ENCODE data around the gene CDH18. TPM values are rescaled to one million over a fixed set of nuclear protein-coding genes. Genes with fewer than 3 reads are reported as not detected.
"Not testable (repeated sequence)": the region's sequence is repeated elsewhere in the genome, so short reads cannot be mapped to it uniquely, and the experiment has no call there.

The CDH18 gene
- total RNA-seq, 1 experiment from 2014 or later = 0.14 TPM

DNA sequence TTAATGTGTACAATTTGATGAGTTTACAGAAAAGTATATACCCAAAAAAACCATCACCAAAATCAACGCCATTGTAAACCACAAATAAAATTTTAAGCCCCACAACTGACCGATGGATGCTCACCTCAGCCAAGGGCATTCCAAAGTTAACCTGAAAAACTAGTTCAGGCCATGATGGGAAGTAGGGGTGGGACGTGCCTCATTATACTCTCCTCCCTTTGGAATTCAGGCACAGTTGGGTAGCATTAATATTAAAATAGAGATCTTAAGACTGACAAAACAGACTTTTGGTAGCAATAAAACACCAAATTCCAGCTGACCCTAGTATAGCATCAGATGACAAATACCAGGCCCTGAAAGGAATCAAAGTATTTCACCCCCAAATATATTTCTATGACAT, 129.0 kb downstream of the CDH18 start:
- Histone ChIP-seq H3K27ac (no peak overlapping the region), H3K27me3 (no peaks in the 10 kb centered on the region), H3K4me1 (peaks cover 15% of the 10 kb centered on the region; the same call in 1 of the 2 replicates), H3K9me3 (replicated peaks) (no peaks in the 10 kb centered on the region), H3K36me3 (no peaks in the 10 kb centered on the region), H3K4me3 (no peak overlapping the region)
- no peak for DNase-seq

DNA sequence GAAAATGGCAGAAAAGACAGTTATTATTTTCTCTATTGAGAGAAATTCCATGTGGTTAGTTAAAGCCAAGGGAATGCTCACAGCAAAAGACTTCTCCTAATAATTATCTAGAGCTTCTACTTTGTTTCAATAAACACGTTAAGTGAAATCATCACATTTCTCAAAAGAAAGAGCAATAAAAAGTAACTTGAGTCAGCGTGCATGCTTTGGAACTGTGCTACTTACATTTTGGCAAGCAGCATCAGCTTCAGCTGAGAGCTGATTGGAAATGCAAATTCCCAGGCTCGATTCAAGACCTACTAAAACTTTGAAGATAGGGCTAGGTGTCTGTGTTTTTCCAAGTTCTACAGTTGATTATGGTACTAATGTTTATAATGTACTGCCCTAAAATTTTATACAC, 132.1 kb downstream of the CDH18 start:
- no peak overlapping the region for H3K4me3 ChIP-seq
- no peaks in the 10 kb centered on the region for H3K9me3 ChIP-seq (replicated peaks)
- H3K36me3 ChIP-seq = no peaks in the 10 kb centered on the region
- no peaks in the 10 kb centered on the region for H3K27me3 ChIP-seq
- H3K4me1 ChIP-seq = peaks cover 21% of the 10 kb centered on the region; the same call in 1 of the 2 replicates
- H3K27ac ChIP-seq = peak overlapping the region; percentile 58
- peak in 1 of 2 experiments; percentile 1 for DNase-seq

DNA sequence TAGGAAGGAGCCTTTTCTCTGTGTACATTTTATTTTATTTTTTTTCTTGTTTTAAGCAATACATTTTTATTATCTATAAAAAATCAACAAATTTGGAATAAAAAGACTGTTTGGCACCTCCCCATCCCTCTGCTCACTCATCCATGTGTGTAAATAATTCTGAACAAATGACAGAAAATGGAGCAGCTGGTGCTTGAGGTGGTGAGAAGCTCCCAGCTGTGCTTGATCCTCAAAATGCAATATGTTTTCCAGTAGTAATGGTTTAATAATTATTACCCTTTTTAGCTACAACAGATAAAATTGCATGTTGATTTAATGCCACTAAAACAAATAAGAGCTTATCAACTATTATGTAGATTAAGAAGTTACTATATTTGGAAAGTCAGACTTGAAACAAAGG, 132.5 kb downstream of the CDH18 start:
- no peaks in the 10 kb centered on the region for H3K36me3 ChIP-seq
- no peaks in the 10 kb centered on the region for H3K27me3 ChIP-seq
- peaks cover 21% of the 10 kb centered on the region; the same call in 1 of the 2 replicates for H3K4me1 ChIP-seq
- peak in 1 of 2 experiments; percentile 8 for DNase-seq
- no peak overlapping the region for H3K4me3 ChIP-seq
- H3K27ac ChIP-seq = peak overlapping the region; percentile 58
- no peaks in the 10 kb centered on the region for H3K9me3 ChIP-seq (replicated peaks)

DNA sequence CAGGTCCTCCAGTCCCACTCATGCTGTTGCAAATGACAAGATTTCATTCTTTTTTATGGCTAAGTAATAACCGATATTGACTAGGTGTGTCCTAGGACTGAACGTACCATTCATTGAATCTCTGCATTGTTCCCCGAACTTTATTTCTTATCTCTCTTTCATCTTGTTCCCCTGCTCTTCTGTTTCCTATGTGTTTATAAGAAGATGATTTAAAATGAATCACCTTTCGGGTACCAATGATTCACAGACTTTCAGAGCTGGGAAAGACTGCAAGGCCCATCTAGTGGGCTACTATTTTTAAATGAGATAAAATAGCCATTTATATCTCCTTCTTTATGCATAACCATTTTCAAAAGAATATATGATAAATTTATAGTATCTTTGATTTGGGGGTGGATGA, 133.0 kb downstream of the CDH18 start:
- Histone ChIP-seq H3K27ac (peak overlapping the region; percentile 58), H3K27me3 (no peaks in the 10 kb centered on the region), H3K36me3 (no peaks in the 10 kb centered on the region), H3K9me3 (replicated peaks) (no peaks in the 10 kb centered on the region), H3K4me3 (no peak overlapping the region), H3K4me1 (peaks cover 21% of the 10 kb centered on the region; the same call in 1 of the 2 replicates)
- DNase-seq = no peak

DNA sequence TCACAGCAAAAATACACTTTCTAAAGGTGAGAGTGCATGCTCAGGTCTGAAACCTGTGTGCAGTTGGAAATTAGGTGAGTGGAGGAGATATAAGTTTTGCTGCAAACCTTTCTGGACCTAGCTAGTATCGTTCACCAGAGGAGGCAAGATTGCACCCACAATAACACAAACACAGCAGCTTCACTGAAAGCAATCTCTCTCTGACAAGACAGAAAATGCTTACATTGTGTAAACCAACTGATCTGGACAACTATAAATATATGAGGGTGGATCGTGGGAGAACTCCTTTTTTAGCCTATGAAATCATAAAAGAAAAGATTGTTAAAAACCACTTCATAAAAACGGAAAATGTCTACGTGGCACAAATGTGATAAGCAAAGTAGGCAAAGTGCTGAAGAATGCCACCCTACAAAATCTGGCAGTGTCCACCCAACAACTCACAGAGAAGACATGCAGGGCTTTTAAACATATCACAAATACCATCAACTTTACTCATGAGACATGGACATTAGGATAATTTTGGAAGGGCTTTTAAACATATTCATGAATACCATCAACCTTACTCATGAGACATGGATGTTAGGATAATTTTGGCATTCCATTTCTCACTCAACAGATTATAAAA, 134.3 kb downstream of the CDH18 start:
- peaks cover 21% of the 10 kb centered on the region; the same call in 1 of the 2 replicates for H3K4me1 ChIP-seq
- H3K4me3 ChIP-seq = no peak overlapping the region
- peak in 1 of 2 experiments; percentile 7 for DNase-seq
- H3K36me3 ChIP-seq = no peaks in the 10 kb centered on the region
- peak overlapping the region; percentile 72 for H3K27ac ChIP-seq
- H3K9me3 ChIP-seq (replicated peaks) = no peaks in the 10 kb centered on the region
- H3K27me3 ChIP-seq = no peaks in the 10 kb centered on the region

DNA sequence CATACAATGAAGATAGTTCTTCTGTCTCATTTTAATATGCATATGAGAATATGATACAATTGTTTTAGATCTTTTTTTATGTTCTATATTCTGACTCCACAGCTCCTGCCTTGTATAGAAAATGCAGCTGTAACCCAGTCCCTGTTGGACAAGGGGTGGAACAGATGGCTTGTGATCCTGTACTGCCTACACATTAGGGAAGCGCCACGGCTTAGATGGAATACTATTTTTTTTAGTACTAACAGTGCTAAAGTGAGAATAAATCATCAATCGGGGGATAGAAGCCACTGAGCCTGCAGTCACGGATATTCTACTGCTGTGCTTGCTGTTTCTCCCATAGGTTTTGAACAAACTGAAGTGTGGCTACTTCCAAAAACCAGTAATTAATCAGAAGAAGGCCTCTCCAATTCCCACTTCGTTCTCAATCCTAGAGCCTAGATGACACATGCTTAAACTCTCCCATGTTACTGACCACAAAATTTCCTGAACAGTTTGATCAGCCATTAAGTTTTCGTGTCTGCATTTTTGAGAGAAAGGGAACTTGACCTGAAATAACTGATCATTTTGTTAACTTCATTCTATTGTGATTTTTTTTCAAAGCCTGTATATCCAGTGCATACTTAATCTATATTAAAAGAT, 150.3 kb downstream of the CDH18 start:
- no peak for DNase-seq
- Histone ChIP-seq H3K36me3 (no peaks in the 10 kb centered on the region), H3K9me3 (replicated peaks) (no peaks in the 10 kb centered on the region), H3K27me3 (no peaks in the 10 kb centered on the region), H3K27ac (no peak overlapping the region), H3K4me1 (no peaks in the 10 kb centered on the region), H3K4me3 (no peak overlapping the region)

DNA sequence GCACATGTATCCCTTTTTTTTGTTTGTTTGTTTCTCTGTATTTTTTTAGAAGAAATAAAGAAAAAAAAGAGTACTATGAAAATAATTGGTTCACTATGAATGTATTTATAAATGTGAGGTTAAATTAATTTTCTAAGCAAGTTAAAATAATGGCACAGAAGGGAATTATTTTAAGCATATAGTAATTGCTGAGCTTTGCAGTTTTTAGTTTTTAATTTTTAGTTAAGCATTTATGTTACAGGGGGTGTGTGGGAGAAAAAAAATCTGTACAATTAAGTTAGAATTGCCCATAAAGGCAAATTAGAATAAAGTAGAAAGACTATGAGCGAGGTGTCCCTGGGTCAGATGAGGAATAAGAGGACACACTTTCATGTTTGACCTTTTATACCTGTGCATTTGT, 152.6 kb downstream of the CDH18 start:
- Histone ChIP-seq H3K36me3 (no peaks in the 10 kb centered on the region), H3K27ac (no peak overlapping the region), H3K9me3 (replicated peaks) (no peaks in the 10 kb centered on the region), H3K27me3 (no peaks in the 10 kb centered on the region), H3K4me3 (no peak overlapping the region), H3K4me1 (no peaks in the 10 kb centered on the region)
- DNase-seq = no peak

DNA sequence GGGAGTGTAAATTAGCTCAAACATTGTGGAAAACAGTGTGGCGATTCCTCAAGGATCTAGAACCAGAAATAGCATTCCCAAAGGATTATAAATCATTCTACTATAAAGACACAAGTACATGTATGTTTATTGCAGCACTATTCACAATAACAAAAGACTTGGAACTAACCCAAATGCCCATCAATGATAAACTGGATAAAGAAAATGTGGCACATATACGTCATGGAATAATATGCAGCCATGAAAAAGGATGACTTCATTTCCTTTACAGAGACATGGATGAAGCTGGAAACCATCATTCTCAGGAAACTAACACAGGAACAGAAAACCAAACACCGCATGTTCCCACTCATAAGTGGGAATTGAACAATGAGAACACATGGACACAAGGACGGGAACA, 175.3 kb downstream of the CDH18 start:
- not testable (repeated sequence) for H3K9me3 ChIP-seq (replicated peaks)

DNA sequence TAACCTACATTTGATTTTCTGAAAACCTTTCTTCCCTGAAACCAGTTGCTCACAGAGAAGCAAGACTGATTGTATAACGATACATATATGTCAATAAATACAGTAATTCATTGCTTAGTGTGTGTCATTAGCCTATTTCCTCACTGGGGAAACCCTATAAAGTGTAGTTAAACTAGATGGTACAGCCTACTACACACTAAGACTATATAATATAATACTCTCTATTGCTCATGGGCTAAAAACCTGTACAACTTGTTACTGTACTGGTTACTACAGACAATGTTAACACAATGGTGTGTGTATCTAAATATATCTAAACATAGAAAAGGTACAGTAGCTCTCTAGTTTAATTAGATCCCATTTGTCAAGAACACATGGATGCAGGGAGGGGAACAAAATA, 181.2 kb downstream of the CDH18 start:
- H3K4me1 ChIP-seq = no peaks in the 10 kb centered on the region
- no peak for DNase-seq
- no peaks in the 10 kb centered on the region for H3K9me3 ChIP-seq (replicated peaks)
- H3K4me3 ChIP-seq = no peak overlapping the region
- no peaks in the 10 kb centered on the region for H3K36me3 ChIP-seq
- no peak overlapping the region for H3K27ac ChIP-seq
- no peaks in the 10 kb centered on the region for H3K27me3 ChIP-seq

More for the DNA sequence above, 175.3 kb downstream of the CDH18 start:
- DNase-seq, H3K4me1 ChIP-seq, H3K36me3 ChIP-seq, H3K4me3 ChIP-seq, H3K27me3 ChIP-seq, H3K27ac ChIP-seq: not testable (repeated sequence)

DNA sequence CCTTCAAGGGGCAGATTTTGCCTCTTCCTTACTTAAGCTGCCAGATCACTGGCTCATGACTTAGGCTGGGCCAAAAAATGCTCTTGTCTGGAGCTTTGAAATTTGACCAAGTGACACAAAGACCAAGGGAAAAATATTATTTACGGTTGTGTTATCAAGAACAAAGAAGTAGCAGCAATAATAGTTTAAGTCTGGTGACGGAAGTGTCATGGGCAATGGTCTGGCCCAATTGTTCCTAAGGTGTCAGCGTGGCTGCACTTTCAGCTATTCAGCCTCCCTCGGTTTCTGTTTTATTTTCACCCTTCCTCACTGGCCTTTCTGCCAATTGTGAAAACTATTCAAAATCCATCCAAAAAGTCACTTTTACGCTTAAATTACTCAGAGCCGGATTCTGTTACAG, 185.3 kb downstream of the CDH18 start:
- Histone ChIP-seq H3K36me3 (no peaks in the 10 kb centered on the region), H3K27me3 (no peaks in the 10 kb centered on the region), H3K4me3 (no peak overlapping the region), H3K9me3 (replicated peaks) (no peaks in the 10 kb centered on the region), H3K27ac (no peak overlapping the region), H3K4me1 (no peaks in the 10 kb centered on the region)
- no peak for DNase-seq

DNA sequence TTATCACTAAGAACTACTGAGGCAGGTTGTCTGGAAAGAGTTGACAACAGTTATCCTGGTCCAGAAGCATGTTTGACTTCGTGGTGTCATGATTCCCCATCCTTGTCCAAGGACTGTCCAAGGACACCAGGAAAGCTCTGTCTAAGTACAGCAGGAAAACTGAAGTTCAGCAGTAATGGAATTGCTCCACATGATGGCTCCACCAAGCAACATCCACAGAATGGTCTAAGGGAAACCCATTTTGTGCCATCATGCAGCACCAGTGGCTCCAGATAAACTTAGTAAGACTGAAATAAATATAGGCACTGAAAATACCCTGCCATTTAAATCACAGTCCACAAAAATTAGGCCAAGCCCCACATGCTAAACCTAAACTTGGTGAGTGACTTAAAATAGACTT, 192.8 kb downstream of the CDH18 start:
- Histone ChIP-seq H3K36me3 (no peaks in the 10 kb centered on the region), H3K27me3 (no peaks in the 10 kb centered on the region), H3K27ac (no peak overlapping the region), H3K4me1 (no peaks in the 10 kb centered on the region), H3K4me3 (no peak overlapping the region), H3K9me3 (replicated peaks) (no peaks in the 10 kb centered on the region)
- peak in 1 of 2 experiments; percentile 1 for DNase-seq

DNA sequence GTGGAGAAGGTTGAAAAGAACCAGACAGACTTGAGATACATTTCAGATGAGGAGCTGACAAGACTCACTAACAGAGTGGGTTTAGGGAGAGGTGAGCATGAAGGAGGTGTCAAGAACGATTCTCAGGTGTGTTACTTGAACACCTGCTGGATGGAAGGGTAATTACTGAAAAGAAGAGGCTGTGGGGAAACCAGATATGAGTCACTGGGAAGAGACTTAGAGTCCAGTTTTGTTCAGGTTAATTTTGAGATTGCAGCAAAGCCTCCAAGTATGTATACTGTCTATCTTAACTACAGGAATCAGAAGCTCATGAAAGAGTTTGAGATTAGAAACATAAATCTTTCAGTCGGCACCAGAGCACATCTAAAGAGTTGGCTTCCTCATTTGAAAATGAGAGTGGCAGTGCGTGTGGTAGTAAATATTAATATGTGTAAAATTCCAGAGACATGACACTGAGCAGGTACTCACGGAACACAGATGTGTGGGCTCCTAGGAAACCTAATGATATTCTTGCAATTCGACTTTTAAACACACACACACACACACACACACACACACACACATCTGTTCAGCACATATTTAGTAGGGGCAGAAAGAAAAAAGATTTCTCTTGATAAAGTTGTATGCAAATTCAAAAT, 197.1 kb downstream of the CDH18 start:
- Histone ChIP-seq H3K9me3 (replicated peaks) (no peaks in the 10 kb centered on the region), H3K27me3 (no peaks in the 10 kb centered on the region), H3K4me3 (no peak overlapping the region), H3K4me1 (no peaks in the 10 kb centered on the region), H3K36me3 (no peaks in the 10 kb centered on the region), H3K27ac (no peak overlapping the region)
- DNase-seq = no peak

DNA sequence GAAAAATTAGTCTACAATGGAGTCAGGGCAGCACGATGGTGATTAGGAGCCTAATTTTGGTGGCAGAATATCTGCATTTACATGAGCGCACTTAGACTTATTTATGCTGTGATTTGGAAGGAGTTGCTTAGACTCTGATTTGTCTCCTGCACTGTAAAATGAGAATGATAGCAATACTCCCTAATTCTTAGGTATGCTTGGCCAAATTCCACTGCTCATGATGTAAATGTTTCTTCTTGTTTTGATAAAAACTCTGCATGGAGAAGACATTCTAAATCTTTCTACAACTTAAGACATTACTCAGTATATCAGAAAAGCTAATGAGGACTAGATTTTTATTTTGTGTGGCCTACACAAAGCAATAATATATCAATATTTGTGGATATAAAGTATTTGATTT, 205.4 kb downstream of the CDH18 start:
- Histone ChIP-seq H3K4me1 (no peaks in the 10 kb centered on the region), H3K9me3 (replicated peaks) (no peaks in the 10 kb centered on the region), H3K36me3 (no peaks in the 10 kb centered on the region), H3K4me3 (no peak overlapping the region), H3K27me3 (no peaks in the 10 kb centered on the region), H3K27ac (no peak overlapping the region)
- no peak for DNase-seq

DNA sequence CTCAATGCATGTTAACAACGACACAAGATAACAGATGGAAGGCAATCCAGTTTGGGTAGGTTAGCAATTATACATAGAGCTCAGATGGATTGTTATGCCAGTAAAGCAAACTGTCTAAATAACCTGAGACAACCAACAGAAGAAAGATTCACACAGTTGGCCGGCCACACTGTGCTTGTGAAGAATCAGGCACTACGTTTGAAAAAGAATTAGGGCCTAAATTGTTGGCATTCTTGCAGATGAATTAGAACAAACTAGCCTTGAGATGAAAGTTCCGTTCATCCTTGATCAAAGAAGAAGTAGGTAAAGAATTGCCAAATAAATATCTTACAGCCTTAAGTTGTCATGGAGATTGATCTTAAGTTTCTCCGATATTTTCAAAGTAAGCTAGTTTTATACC, 210.6 kb downstream of the CDH18 start:
- Histone ChIP-seq H3K9me3 (replicated peaks) (no peaks in the 10 kb centered on the region), H3K36me3 (no peaks in the 10 kb centered on the region)

DNA sequence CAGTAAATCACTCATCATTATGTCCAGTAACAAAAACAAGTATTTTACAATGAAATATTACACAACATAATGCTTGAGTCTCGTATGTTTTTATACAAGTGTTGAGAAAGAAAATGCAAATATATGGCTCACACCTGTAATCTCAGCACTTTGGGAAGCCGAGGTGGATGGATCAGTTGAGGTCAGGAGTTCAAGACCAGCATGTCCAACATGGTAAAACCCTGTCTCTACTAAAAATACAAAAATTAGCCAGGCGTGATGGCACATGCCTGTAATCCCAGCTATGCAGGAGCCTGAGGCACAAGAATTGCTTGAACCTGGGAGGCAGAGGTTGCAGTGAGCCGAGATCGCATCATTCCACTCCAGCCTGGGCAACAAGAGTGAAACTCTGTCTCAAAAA, 211.1 kb downstream of the CDH18 start:
- H3K27ac ChIP-seq; H3K4me3 ChIP-seq; H3K9me3 ChIP-seq (replicated peaks); H3K36me3 ChIP-seq; DNase-seq; H3K27me3 ChIP-seq; H3K4me1 ChIP-seq: not testable (repeated sequence)

More for the DNA sequence above, 210.6 kb downstream of the CDH18 start:
- Histone ChIP-seq H3K27me3 (no peaks in the 10 kb centered on the region), H3K4me3 (no peak overlapping the region), H3K27ac (no peak overlapping the region), H3K4me1 (no peaks in the 10 kb centered on the region)
- DNase-seq = no peak

Data from SJCRH30 (cell line).